ENCODE results near the gene HSD3B2. TPM values are rescaled to one million over a fixed set of nuclear protein-coding genes. Genes with fewer than 3 reads are reported as not detected.

HSD3B2 gene
- polyA plus RNA-seq, 1 donor, result 3.0 TPM

- DNase-seq, result no peak
Observed at GRCh38 chr1:119463569-119463968, 48.6 kb downstream of the HSD3B2 start.

- no peak for DNase-seq
Observed at GRCh38 chr1:119466445-119466844, 51.5 kb downstream of the HSD3B2 start.

GRCh38 chr1:119467219-119467618 is 52.3 kb downstream of the HSD3B2 start:
- DNase-seq, result no peak

- DNase-seq, result no peak
Observed at GRCh38 chr1:119467857-119468668, 53.1 kb downstream of the HSD3B2 start.

GRCh38 chr1:119469741-119470140 is 54.8 kb downstream of the HSD3B2 start:
- no peak for DNase-seq

- no peak for DNase-seq
Observed at GRCh38 chr1:119470377-119470776, 55.4 kb downstream of the HSD3B2 start.

GRCh38 chr1:119470958-119471357 is 56.0 kb downstream of the HSD3B2 start:
- no peak for DNase-seq

GRCh38 chr1:119471566-119471965 is 56.6 kb downstream of the HSD3B2 start:
- DNase-seq, result no peak

- peak; percentile 14 for DNase-seq
Observed at GRCh38 chr1:119472080-119472818, 57.3 kb downstream of the HSD3B2 start.

Other genes with a start within 250 kb of the HSD3B2 start
- 80.5 TPM for gene HAO2, start 46.4 kb upstream of the HSD3B2 start, polyA plus RNA-seq (ENCODE audit: insufficient read length)
- 0.78 TPM for gene HSD3B1, start 92.1 kb downstream of the HSD3B2 start, polyA plus RNA-seq (ENCODE audit: insufficient read length)
- gene ZNF697, start 233.1 kb downstream of the HSD3B2 start, polyA plus RNA-seq (ENCODE audit: insufficient read length), result 21.9 TPM

Measured in left kidney (tissue), 2 donors.